K562 (cell line): ENCODE measurements around the gene LUC7L. TPM values are rescaled to one million over a fixed set of nuclear protein-coding genes. Genes with fewer than 3 reads are reported as not detected.

ENCODE experiments used
- ATAC-seq: fragments of 200-7000 bp; cut with Tn5 transposase; 3 replicates; pipeline ENCODE4 v1.9.1; 2020; ENCODE audit warnings: moderate library complexity
- BruUV-seq: library from RNA; stranded (reverse); fragments of 400-500 nt; replicated peaks from 2 replicates; lab custom pipeline; 2021; lab: Mats Ljungman, UMichigan
- CTCF ChIA-PET: fragments of 300-600 bp; formaldehyde crosslinking; extraction: SDS; loops from one replicate; lab custom pipeline; 2021; ENCODE audit warnings: low intra/inter-chr PET ratio; lab: Yijun Ruan, JAX
- POLR2A ChIA-PET: fragments of 300-600, 350-650 bp; sonication (Branson Sonifier 250); formaldehyde crosslinking; extraction: SDS; loops from one replicate; lab custom pipeline; 2021; ENCODE audit warnings: antibody characterized with exemption, inconsistent platforms; lab: Yijun Ruan, JAX
- DNase-seq, 4 experiments: peaks; one replicate each; pipeline versions ENCODE4 v3.0.0 to v3.0.0-alpha.2; 2011 to 2018; ENCODE audit warnings: low spot score in 3 of 4, mixed read lengths in 3 of 4; ENCODE audit errors: extremely low read depth in 1 of 4
- FAIRE-seq: peaks from 2 replicates; lab custom pipeline; 2011; peaks lifted over from hg19 to GRCh38; lab: Jason Lieb, UNC
- H2AFZ ChIP-seq: 2 replicates; pipeline ENCODE4 v1.6.0; 2011; ENCODE audit warnings: low read depth, low read length, control low read depth, inconsistent platforms
- H3K27ac ChIP-seq: fragments of 200-600 bp; 3 replicates; pipeline ENCODE4 v1.8.0; 2011; ENCODE audit warnings: low read depth, mild to moderate bottlenecking, control low read depth, inconsistent platforms, low read length, moderate library complexity, mixed read lengths; ENCODE audit errors: extremely low read depth
- H3K27me3 ChIP-seq, 2 experiments: fragments of 300-600 bp in 1 of 2; 2 replicates in 1 of 2; 3 replicates in 1 of 2; pipeline versions ENCODE4 v1.6.0 to v1.8.0; 2011; ENCODE audit warnings: inconsistent platforms in 2 of 2, low read length in 2 of 2, mild to moderate bottlenecking in 1 of 2, mixed read lengths in 1 of 2, moderate library complexity in 1 of 2; ENCODE audit not compliant: control insufficient read depth in 2 of 2, insufficient read depth in 2 of 2
- H3K36me3 ChIP-seq: fragments of 300-600 bp; 3 replicates; pipeline ENCODE4 v1.8.0; 2011; ENCODE audit warnings: mild to moderate bottlenecking, low read length, inconsistent platforms; ENCODE audit not compliant: control insufficient read depth, insufficient read depth
- H3K4me1 ChIP-seq, 2 experiments: fragments of 200-600 bp in 1 of 2; replicated peaks in 1 of 2; 2 replicates in 1 of 2; 3 replicates in 1 of 2; pipeline versions ENCODE4 v1.5.1 to v1.8.0; 2011; ENCODE audit warnings: inconsistent platforms in 2 of 2, low read length in 2 of 2, mild to moderate bottlenecking in 1 of 2, mixed read lengths in 1 of 2, moderate library complexity in 1 of 2; ENCODE audit not compliant: control insufficient read depth in 2 of 2, insufficient read depth in 2 of 2
- H3K4me2 ChIP-seq: 2 replicates; pipeline ENCODE4 v1.6.1; 2011; ENCODE audit warnings: low read length, control low read depth, inconsistent platforms, mixed read lengths; ENCODE audit not compliant: insufficient read depth
- H3K4me3 ChIP-seq: fragments of 200-600 bp; sonication (generic), shearing (Covaris generic); 2 replicates; pipeline ENCODE4 v1.5.1; 2016; ENCODE audit warnings: control low read depth, inconsistent platforms
- H3K79me2 ChIP-seq: fragments of 200-600 bp; 3 replicates; pipeline ENCODE4 v1.8.0; 2011; ENCODE audit warnings: low read length, inconsistent platforms; ENCODE audit not compliant: control insufficient read depth, insufficient read depth
- H3K9ac ChIP-seq, 2 experiments: 2 replicates each; pipeline versions ENCODE4 v1.6.0 to v1.6.1; 2011; ENCODE audit warnings: low read depth in 2 of 2, low read length in 2 of 2, control low read depth in 1 of 2, inconsistent platforms in 1 of 2, mild to moderate bottlenecking in 1 of 2, mixed read lengths in 1 of 2; ENCODE audit not compliant: insufficient read depth in 1 of 2
- H3K9me1 ChIP-seq: one replicate; pipeline ENCODE4 v1.6.0; 2011; ENCODE audit warnings: inconsistent platforms, mild to moderate bottlenecking, low read length, moderate library complexity; ENCODE audit not compliant: control insufficient read depth, insufficient read depth
- H3K9me3 ChIP-seq: replicated peaks from 2 replicates; pipeline ENCODE4 v1.5.1; 2011; ENCODE audit warnings: low read depth, low read length, inconsistent platforms; ENCODE audit not compliant: control insufficient read depth, insufficient read depth
- H4K20me1 ChIP-seq: replicated peaks from 2 replicates; pipeline ENCODE4 v1.6.1; 2011; ENCODE audit warnings: low read length, inconsistent platforms, mixed read lengths; ENCODE audit not compliant: control insufficient read depth, insufficient read depth
- ARID3A ChIP-seq: IDR thresholded peaks from 2 replicates; pipeline ENCODE4 v1.6.1; 2012; ENCODE audit warnings: low read depth, low read length, improper control_type of control experiment, borderline replicate concordance
- CBFA2T3 ChIP-seq: fragments of 450-650 bp; IDR thresholded peaks from 2 replicates; pipeline ENCODE4 v1.6.1; 2017
- CC2D1A ChIP-seq: fragments of 450-650 bp; IDR thresholded peaks from 2 replicates; pipeline ENCODE4 v1.6.1; 2017; ENCODE audit warnings: mild to moderate bottlenecking
- HMG20B ChIP-seq: fragments of 250-450 bp; sonication (Bioruptor Pico); IDR thresholded peaks from 2 replicates; pipeline ENCODE4 v1.5.0; 2021; ENCODE audit warnings: mild to moderate bottlenecking
- JUND ChIP-seq, 2 experiments: IDR thresholded peaks; 2 replicates in 1 of 2; 3 replicates in 1 of 2; pipeline ENCODE4 v1.6.1; 2011; ENCODE audit warnings: borderline replicate concordance in 2 of 2, low read depth in 2 of 2, low read length in 2 of 2, improper control_type of control experiment in 1 of 2, missing biosample characterization in 1 of 2, missing genetic modification characterization in 1 of 2, missing genetic modification reagents in 1 of 2
- KDM2B ChIP-seq: fragments of 250-450 bp; sonication (Bioruptor Pico); IDR thresholded peaks from 2 replicates; pipeline ENCODE4 v1.8.0; 2021; ENCODE audit warnings: mild to moderate bottlenecking, moderate library complexity
- KLF6 ChIP-seq: fragments of 250-450 bp; sonication (Bioruptor Pico); IDR thresholded peaks from 2 replicates; pipeline ENCODE4 v1.4.0; 2020; ENCODE audit warnings: mild to moderate bottlenecking, moderate library complexity, borderline replicate concordance
- LARP7 ChIP-seq: fragments of 450-650 bp; IDR thresholded peaks from 2 replicates; pipeline ENCODE4 v1.6.1; 2016
- NFE2 ChIP-seq: IDR thresholded peaks from 2 replicates; pipeline ENCODE4 v1.6.1; 2014; ENCODE audit warnings: antibody characterized with exemption, low read depth
- NR2F6 ChIP-seq: fragments of 450-650 bp; formaldehyde crosslinking; IDR thresholded peaks from 2 replicates; pipeline ENCODE4 v1.4.0; 2020; ENCODE audit warnings: mild to moderate bottlenecking
- PKNOX1 ChIP-seq: fragments of 450-650 bp; IDR thresholded peaks from 2 replicates; pipeline ENCODE4 v1.6.1; 2016
- USF1 ChIP-seq: sonication (generic); formaldehyde crosslinking; IDR thresholded peaks from 2 replicates; pipeline ENCODE4 v1.9.0; 2022; ENCODE audit warnings: mild to moderate bottlenecking, missing genetic modification reagents
- VEZF1 ChIP-seq: fragments of 200-800 bp; sonication (Bioruptor generic); IDR thresholded peaks from 2 replicates; pipeline ENCODE4 v1.6.1; 2017; ENCODE audit warnings: missing genetic modification characterization, missing compliant biosample characterization
- ZBTB17 ChIP-seq: fragments of 450-650 bp; formaldehyde crosslinking; IDR thresholded peaks from 2 replicates; pipeline ENCODE4 v1.4.0; 2020; ENCODE audit warnings: mild to moderate bottlenecking
- ZFP30 ChIP-seq: fragments of 250-450 bp; sonication (Bioruptor Pico); IDR thresholded peaks from 2 replicates; pipeline ENCODE4 v1.8.0; 2022; ENCODE audit warnings: moderate library complexity, mild to moderate bottlenecking, inconsistent platforms, borderline replicate concordance
- ZNF133 ChIP-seq: fragments of 250-450 bp; sonication (Bioruptor Pico); IDR thresholded peaks from 2 replicates; pipeline ENCODE4 v1.4.0; 2020; ENCODE audit warnings: mild to moderate bottlenecking
- ZNF224 ChIP-seq: sonication (generic); formaldehyde crosslinking; IDR thresholded peaks from 2 replicates; pipeline ENCODE4 v1.8.0; 2022; ENCODE audit warnings: mild to moderate bottlenecking, missing genetic modification reagents
- ZNF444 ChIP-seq: fragments of 250-450 bp; sonication (Bioruptor Pico); IDR thresholded peaks from 2 replicates; pipeline ENCODE4 v1.4.0; 2020; ENCODE audit warnings: mild to moderate bottlenecking, moderate library complexity
- WGBS: fragments of 100-300 bp; shearing (Covaris generic); methylation state at CpG from one replicate; pipeline ENCODE4 v1.1.6; 2016; ENCODE audit warnings: low coverage, mixed read lengths; ENCODE audit not compliant: insufficient coverage; ENCODE audit errors: missing lambda C conversion rate; 5-methylcytosine and 5-hydroxymethylcytosine counted together
- in situ Hi-C: fragments of 300-500 bp; cut with MboI; formaldehyde crosslinking; loops from 4 replicates; pipeline ENCODE4 v1.15.0; 2018; ENCODE audit warnings: inconsistent platforms, mixed read lengths
- intact Hi-C: fragments of 100-400 bp; cut with micrococcal nuclease; formaldehyde crosslinking; loops from 2 replicates; pipeline ENCODE4 v1.14.2; 2022
- polyA plus RNA-seq, 8 experiments: library from polyadenylated mRNA; depleted of rRNA in 4 of 8; stranded (reverse) in 5 of 8; unstranded in 3 of 8; fragments of >200 nt; fragmentation: Nextera tagmentation in 2 of 8; fragmentation: Illumina TruSeq in 1 of 8; extraction: Ambion mirVana in 2 of 8; extraction: Trizol in 1 of 8; gene quantifications; 2 replicates each; pipeline versions ENCODE4 v1.2.1 to v1.2.3, GENCODE V29; 2011 to 2014; ENCODE audit warnings: inconsistent platforms in 1 of 8, missing spikeins in 1 of 8
- total RNA-seq, 7 experiments: library from RNA; depleted of rRNA in 6 of 7; stranded (reverse); fragments of >200 nt in 6 of 7; fragmentation: Illumina TruSeq in 2 of 7; extraction: Trizol in 2 of 7; gene quantifications; 2 replicates each; pipeline versions ENCODE4 v1.2.1 to v1.2.3, GENCODE V29; 2011 to 2021; ENCODE audit warnings: low replicate concordance in 1 of 7

LUC7L gene
- total and polyA plus RNA-seq, 9 of the 15 experiments (the other 6 are each of a cell fraction or from before 2014, with no cell fraction given) = 1.7 to 93.3 (median 59.5) TPM

- Histone ChIP-seq H3K9me3 (no peaks in the 10 kb centered on the region), H3K9me1 (no peaks in the 10 kb centered on the region), H3K36me3 (no peaks in the 10 kb centered on the region), H2AFZ (peak overlapping the region; percentile 44; the same call in 1 of the 2 replicates), H3K79me2 (peaks cover 35% of the 10 kb centered on the region), H3K4me1 (peaks cover 22 to 31% of the 10 kb centered on the region in 2 experiments), H4K20me1 (no peaks in the 10 kb centered on the region), H3K4me2 (peak overlapping the region; percentile 38; the same call in 1 of the 2 replicates), H3K9ac (0 out of 4 replicates have a peak overlapping the region, but pooled peaks of 1 of the 2 experiments have one; percentile 10), H3K4me3 (no peak overlapping the region), H3K27ac (peak overlapping the region; percentile 58; the same call in 2 of the 3 replicates), H3K27me3 (no peaks in the 10 kb centered on the region)
- BruUV-seq = no TSS peak
- WGBS = 51% methylated on average over 8 of the region's 10 CpGs
- DNase-seq = no peak
- CTCF ChIA-PET = no interaction called here
- POLR2A ChIA-PET = interaction anchor here (0.6 to 3.7 kb wide), 4 partner anchors 12 to 442 kb away, joined by 3 to 14 read pairs (median 3); partner anchors contain the start of gene JMJD8
- ATAC-seq = no peak
- intact Hi-C loops = no loop called here
- TF ChIP-seq JUND (IDR thresholded peaks at IDR 0.05; ENCODE audit: borderline replicate concordance, low read depth, low read length) (no peak), JUND (tag; IDR thresholded peaks at IDR 0.05; ENCODE audit: borderline replicate concordance, low read depth, low read length) (no peak), NFE2 (no peak), ZBTB17 (no peak), PKNOX1 (no peak), LARP7 (no peak), ZNF224 (no peak), KDM2B (CRISPR knock-in tag) (no peak), ARID3A (no peak), KLF6 (CRISPR knock-in tag) (no peak), CBFA2T3 (no peak), HMG20B (no peak), ZNF133 (CRISPR knock-in tag) (no peak), CC2D1A (no peak), ZFP30 (CRISPR knock-in tag) (no peak), USF1 (CRISPR knock-in tag) (no peak), VEZF1 (CRISPR knock-in tag) (no peak), NR2F6 (no peak), ZNF444 (CRISPR knock-in tag) (no peak)
- in situ Hi-C loops = no loop called here
- peak; percentile 76 for FAIRE-seq
Measured at GRCh38 chr16:242281-242680, 13.0 kb upstream of the LUC7L start.
